ENCODE measurements around the gene CLDN3.
"Not testable (repeated sequence)": the region's sequence is repeated elsewhere in the genome, so short reads cannot be mapped to it uniquely, and the experiment has no call there.

The CLDN3 gene

DNA sequence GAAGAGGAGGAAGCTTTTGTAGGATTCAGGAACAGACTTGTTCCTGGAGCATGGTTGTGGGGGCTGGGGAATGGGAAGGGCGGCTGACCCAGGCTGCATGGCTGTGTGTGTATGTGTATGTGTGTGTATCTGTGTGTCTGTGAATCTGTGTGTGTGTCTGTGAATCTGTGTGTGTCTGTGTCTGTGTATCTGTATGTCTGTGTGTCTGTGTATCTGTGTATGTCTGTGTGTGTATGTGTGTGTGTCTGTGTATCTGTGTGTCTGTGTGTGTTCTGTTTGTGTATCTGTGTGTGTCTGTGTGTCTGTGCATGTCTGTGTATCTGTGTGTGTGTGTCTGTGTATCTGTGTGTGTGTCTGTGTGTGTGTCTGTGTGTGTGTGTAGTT lies 44.0 kb downstream of the CLDN3 start:
- DNase-seq (ENCODE audit: extremely low read depth, low read depth), result no peak
- H3K4me3 ChIP-seq (replicated peaks; ENCODE audit: low read depth, low read length), result no peak overlapping the region
- no peak for TF ChIP-seq CTCF (IDR thresholded peaks at IDR 0.05; ENCODE audit: low read depth, low read length, missing control alignments)

DNA sequence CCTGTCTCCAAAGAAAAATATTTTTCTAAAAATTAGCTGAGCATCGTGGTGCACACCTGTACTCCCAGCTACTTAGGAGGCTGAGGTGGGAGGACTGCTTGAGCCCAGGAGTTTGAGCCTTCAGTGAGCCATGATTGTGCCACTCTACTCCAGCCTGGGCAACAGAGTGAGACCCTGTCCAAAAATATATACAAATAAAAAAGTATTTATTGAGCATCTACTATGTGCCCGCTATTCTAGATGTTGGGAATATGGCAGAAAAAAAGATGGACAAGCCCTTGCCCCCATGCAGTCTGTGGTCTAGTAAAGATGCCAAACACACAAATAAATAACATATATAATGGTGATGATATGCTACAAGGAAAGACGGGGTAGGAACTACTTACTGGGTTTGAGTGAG lies 46.3 kb downstream of the CLDN3 start:
- DNase-seq (ENCODE audit: extremely low read depth, low read depth), result no peak
- no peak for TF ChIP-seq CTCF (IDR thresholded peaks at IDR 0.05; ENCODE audit: low read depth, low read length, missing control alignments)
- H3K4me3 ChIP-seq (replicated peaks; ENCODE audit: low read depth, low read length), result no peak overlapping the region

- no peak overlapping the region for H3K4me3 ChIP-seq (replicated peaks; ENCODE audit: low read depth, low read length)
- TF ChIP-seq CTCF (IDR thresholded peaks at IDR 0.05; ENCODE audit: low read depth, low read length, missing control alignments), result no peak
- no peak for DNase-seq (ENCODE audit: extremely low read depth, low read depth)
Observed at GRCh38 chr7:73722785-73723184, 47.3 kb downstream of the CLDN3 start.

GRCh38 chr7:73722182-73722581 lies 47.9 kb downstream of the CLDN3 start:
- not testable (repeated sequence) for DNase-seq (ENCODE audit: extremely low read depth, low read depth); H3K4me3 ChIP-seq (replicated peaks; ENCODE audit: low read depth, low read length)

- TF ChIP-seq CTCF (IDR thresholded peaks at IDR 0.05; ENCODE audit: low read depth, low read length, missing control alignments), result no peak
- no peak for DNase-seq (ENCODE audit: extremely low read depth, low read depth)
- no peak overlapping the region for H3K4me3 ChIP-seq (replicated peaks; ENCODE audit: low read depth, low read length)
Observed at GRCh38 chr7:73721377-73721817, 48.7 kb downstream of the CLDN3 start.

DNA sequence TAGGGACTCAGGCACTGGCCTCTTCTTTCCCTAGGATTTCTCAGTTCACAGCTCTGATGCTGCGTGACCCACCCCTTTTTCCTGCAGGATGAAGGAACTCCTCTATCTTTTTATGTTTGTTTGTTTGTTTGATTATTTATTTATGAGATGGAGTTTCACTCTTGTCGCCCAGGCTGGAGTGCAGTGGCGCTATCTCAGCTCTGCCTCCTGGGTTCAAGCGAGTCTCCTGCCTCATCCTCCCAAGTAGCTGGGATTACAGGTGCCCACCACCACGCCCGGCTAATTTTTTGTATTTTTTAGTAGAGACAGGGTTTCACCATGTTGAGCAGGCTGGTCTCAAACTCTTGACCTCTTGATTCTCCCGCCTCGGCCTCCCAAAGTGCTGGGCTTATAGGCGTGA lies 49.6 kb downstream of the CLDN3 start:
- not testable (repeated sequence) for H3K4me3 ChIP-seq (replicated peaks; ENCODE audit: low read depth, low read length); DNase-seq (ENCODE audit: extremely low read depth, low read depth)

GRCh38 chr7:73719806-73720169 lies 50.3 kb downstream of the CLDN3 start:
- TF ChIP-seq CTCF (IDR thresholded peaks at IDR 0.05; ENCODE audit: low read depth, low read length, missing control alignments), result no peak
- DNase-seq (ENCODE audit: extremely low read depth, low read depth), result no peak
- peak overlapping the region; percentile 20; the same call in 1 of the 2 replicates for H3K4me3 ChIP-seq (replicated peaks; ENCODE audit: low read depth, low read length)
